ENCODE measurements around the gene GTF2H4.
"Not testable (repeated sequence)": the region's sequence is repeated elsewhere in the genome, so short reads cannot be mapped to it uniquely, and the experiment has no call there.

DNA sequence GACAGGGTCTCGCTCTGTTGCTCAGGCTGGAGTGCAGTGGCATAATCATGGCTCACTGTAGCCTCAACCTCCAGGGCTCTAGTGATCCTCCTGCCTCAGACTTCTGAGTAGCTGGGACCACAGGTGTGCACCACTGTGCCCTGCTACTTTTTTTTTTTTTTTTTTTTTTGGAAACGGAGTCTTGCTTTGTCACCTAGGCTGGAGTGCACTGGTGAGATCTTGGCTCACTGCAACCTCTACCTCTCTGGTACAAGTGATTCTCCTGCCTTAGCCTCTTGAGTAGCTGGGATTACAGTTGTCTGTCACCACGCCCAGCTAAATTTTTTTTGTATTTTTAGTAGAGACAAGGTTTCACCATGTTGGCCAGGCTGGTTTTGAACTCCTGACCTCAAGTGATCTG is 19.1 kb downstream of the GTF2H4 start:
- TF ChIP-seq, protein P1, sequence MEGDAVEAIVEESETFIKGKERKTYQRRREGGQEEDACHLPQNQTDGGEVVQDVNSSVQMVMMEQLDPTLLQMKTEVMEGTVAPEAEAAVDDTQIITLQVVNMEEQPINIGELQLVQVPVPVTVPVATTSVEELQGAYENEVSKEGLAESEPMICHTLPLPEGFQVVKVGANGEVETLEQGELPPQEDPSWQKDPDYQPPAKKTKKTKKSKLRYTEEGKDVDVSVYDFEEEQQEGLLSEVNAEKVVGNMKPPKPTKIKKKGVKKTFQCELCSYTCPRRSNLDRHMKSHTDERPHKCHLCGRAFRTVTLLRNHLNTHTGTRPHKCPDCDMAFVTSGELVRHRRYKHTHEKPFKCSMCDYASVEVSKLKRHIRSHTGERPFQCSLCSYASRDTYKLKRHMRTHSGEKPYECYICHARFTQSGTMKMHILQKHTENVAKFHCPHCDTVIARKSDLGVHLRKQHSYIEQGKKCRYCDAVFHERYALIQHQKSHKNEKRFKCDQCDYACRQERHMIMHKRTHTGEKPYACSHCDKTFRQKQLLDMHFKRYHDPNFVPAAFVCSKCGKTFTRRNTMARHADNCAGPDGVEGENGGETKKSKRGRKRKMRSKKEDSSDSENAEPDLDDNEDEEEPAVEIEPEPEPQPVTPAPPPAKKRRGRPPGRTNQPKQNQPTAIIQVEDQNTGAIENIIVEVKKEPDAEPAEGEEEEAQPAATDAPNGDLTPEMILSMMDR (conservative IDR thresholded peaks at IDR 0.05 in 1 of 2, IDR thresholded peaks at IDR 0.05 in 1 of 2; ENCODE audit: low read depth in 1 of 2, low read length in 2 of 2) = not testable (repeated sequence)
- not testable (repeated sequence) for TF ChIP-seq EZH2 (IDR thresholded peaks at IDR 0.05; ENCODE audit: low read length, missing control alignments)

Measured in fibroblast of lung (primary cell).